ENCODE measurements around the gene ELF3. TPM values are rescaled to one million over a fixed set of nuclear protein-coding genes. Genes with fewer than 3 reads are reported as not detected.

Gene ELF3
- total RNA-seq, 1 donor = 3.9 TPM

- H3K4me3 ChIP-seq (ENCODE audit: low read depth, low read length) = no peak overlapping the region
- no peak for DNase-seq (ENCODE audit: low read depth)
- no peak for TF ChIP-seq CTCF (IDR thresholded peaks at IDR 0.05; ENCODE audit: insufficient read depth, low read depth, low read length)
These were observed 20.8 kb upstream of the ELF3 start for GRCh38 chr1:201989354-201990128.

- TF ChIP-seq CTCF (IDR thresholded peaks at IDR 0.05; ENCODE audit: insufficient read depth, low read depth, low read length) = no peak
- H3K4me3 ChIP-seq (ENCODE audit: low read depth, low read length) = no peak overlapping the region
- DNase-seq (ENCODE audit: low read depth) = no peak
These were observed 20.0 kb upstream of the ELF3 start for GRCh38 chr1:201990427-201990826.

GRCh38 chr1:201999625-202000238, 10.7 kb upstream of the ELF3 start:
- TF ChIP-seq CTCF (IDR thresholded peaks at IDR 0.05; ENCODE audit: insufficient read depth, low read depth, low read length) = peak; percentile 83
- peak; percentile 45 for DNase-seq (ENCODE audit: low read depth)
- H3K4me3 ChIP-seq (ENCODE audit: low read depth, low read length) = no peak overlapping the region

- TF ChIP-seq CTCF (IDR thresholded peaks at IDR 0.05; ENCODE audit: insufficient read depth, low read depth, low read length) = no peak
- DNase-seq (ENCODE audit: low read depth) = no peak
- H3K4me3 ChIP-seq (ENCODE audit: low read depth, low read length) = no peak overlapping the region
These were observed 7.9 kb upstream of the ELF3 start for GRCh38 chr1:202002507-202002906.

- DNase-seq (ENCODE audit: low read depth) = no peak
- no peak overlapping the region for H3K4me3 ChIP-seq (ENCODE audit: low read depth, low read length)
- TF ChIP-seq CTCF (IDR thresholded peaks at IDR 0.05; ENCODE audit: insufficient read depth, low read depth, low read length) = no peak
These were observed 5.7 kb upstream of the ELF3 start for GRCh38 chr1:202004711-202005110.

- TF ChIP-seq CTCF (IDR thresholded peaks at IDR 0.05; ENCODE audit: insufficient read depth, low read depth, low read length) = peak; percentile 46
- peak; percentile 35 for DNase-seq (ENCODE audit: low read depth)
- no peak overlapping the region for H3K4me3 ChIP-seq (ENCODE audit: low read depth, low read length)
These were observed 4.4 kb upstream of the ELF3 start for GRCh38 chr1:202005958-202006357.
